Osteoblast (primary cell): ENCODE data around the gene DHFR. TPM values are rescaled to one million over a fixed set of nuclear protein-coding genes. Genes with fewer than 3 reads are reported as not detected.

Experiments
- DNase-seq: peaks from one replicate; pipeline ENCODE4 v3.0.0; 2011; ENCODE audit warnings: low spot score, mixed read lengths; ENCODE audit not compliant: insufficient read length; ENCODE audit errors: missing footprints
- H2AFZ ChIP-seq: 2 replicates; pipeline ENCODE4 v1.6.0; 2011; ENCODE audit warnings: mild to moderate bottlenecking, low read length
- H3K27ac ChIP-seq: 2 replicates; pipeline ENCODE4 v1.5.1; 2011; ENCODE audit warnings: mild to moderate bottlenecking, low read depth, low read length, moderate library complexity
- H3K27me3 ChIP-seq: 2 replicates; pipeline ENCODE4 v1.6.0; 2012; ENCODE audit warnings: mild to moderate bottlenecking, control low read depth, inconsistent platforms, low read length, moderate library complexity; ENCODE audit not compliant: insufficient read depth
- H3K36me3 ChIP-seq: 2 replicates; pipeline ENCODE4 v1.5.1; 2011; ENCODE audit warnings: mild to moderate bottlenecking, low read length, control low read depth, moderate library complexity; ENCODE audit not compliant: insufficient read depth
- H3K4me1 ChIP-seq: 2 replicates; pipeline ENCODE4 v1.5.1; 2011; ENCODE audit warnings: mild to moderate bottlenecking, low read length, control low read depth, moderate library complexity; ENCODE audit not compliant: insufficient read depth
- H3K4me2 ChIP-seq: 2 replicates; pipeline ENCODE4 v1.6.0; 2011; ENCODE audit warnings: mild to moderate bottlenecking, low read length; ENCODE audit not compliant: insufficient read depth
- H3K4me3 ChIP-seq: fragments of 200-600 bp; sonication (generic); 3 replicates; pipeline ENCODE4 v1.5.1; 2012; ENCODE audit warnings: mild to moderate bottlenecking, low read length, inconsistent platforms; ENCODE audit not compliant: insufficient read depth
- H3K79me2 ChIP-seq: 2 replicates; pipeline ENCODE4 v1.6.0; 2012; ENCODE audit warnings: mild to moderate bottlenecking, low read length, control low read depth, inconsistent platforms; ENCODE audit not compliant: insufficient read depth
- H3K9me3 ChIP-seq: 2 replicates; pipeline ENCODE4 v1.5.1; 2011; ENCODE audit warnings: low read depth, low read length, control low read depth
- H4K20me1 ChIP-seq: 2 replicates; pipeline ENCODE4 v1.6.0; 2012; ENCODE audit warnings: mild to moderate bottlenecking, low read length, control low read depth; ENCODE audit not compliant: insufficient read depth
- total RNA-seq: library from RNA; depleted of rRNA; stranded (reverse); fragments of >200 nt; gene quantifications from 2 replicates; pipeline ENCODE4 v1.2.3, GENCODE V29; 2012
- TF ChIP-seq, protein P1 (sequence below): IDR thresholded peaks from 2 replicates; pipeline ENCODE4 v1.5.1; 2011; ENCODE audit warnings: mild to moderate bottlenecking, low read depth, low read length, moderate library complexity; ENCODE audit errors: extremely low read depth

Gene DHFR
- total RNA-seq, 1 donor = 15.2 TPM

DNA sequence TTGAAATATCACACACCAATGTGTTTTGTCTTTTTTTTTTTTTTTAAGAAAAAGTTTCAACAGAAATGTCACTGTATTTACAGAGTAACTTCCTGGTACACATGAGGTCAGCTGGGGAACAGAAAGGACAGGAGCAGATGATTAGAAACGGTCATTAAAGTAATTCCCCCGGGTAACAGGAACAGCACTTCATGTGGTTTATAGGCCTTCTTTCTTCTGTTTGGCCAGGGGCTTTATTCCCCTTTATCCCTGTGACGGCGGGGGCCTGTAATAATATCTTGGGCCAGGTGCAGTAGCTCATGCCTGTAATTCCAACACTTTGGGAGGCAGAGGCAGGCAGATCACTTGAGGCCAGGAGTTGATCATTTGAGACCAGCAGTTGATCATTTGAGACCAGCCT is 30.8 kb downstream of the DHFR start:
- H3K79me2 ChIP-seq = no peaks in the 10 kb centered on the region
- H2AFZ ChIP-seq = no peak overlapping the region
- no peak overlapping the region for H3K4me3 ChIP-seq
- no peaks in the 10 kb centered on the region for H3K9me3 ChIP-seq
- TF ChIP-seq, protein P1, sequence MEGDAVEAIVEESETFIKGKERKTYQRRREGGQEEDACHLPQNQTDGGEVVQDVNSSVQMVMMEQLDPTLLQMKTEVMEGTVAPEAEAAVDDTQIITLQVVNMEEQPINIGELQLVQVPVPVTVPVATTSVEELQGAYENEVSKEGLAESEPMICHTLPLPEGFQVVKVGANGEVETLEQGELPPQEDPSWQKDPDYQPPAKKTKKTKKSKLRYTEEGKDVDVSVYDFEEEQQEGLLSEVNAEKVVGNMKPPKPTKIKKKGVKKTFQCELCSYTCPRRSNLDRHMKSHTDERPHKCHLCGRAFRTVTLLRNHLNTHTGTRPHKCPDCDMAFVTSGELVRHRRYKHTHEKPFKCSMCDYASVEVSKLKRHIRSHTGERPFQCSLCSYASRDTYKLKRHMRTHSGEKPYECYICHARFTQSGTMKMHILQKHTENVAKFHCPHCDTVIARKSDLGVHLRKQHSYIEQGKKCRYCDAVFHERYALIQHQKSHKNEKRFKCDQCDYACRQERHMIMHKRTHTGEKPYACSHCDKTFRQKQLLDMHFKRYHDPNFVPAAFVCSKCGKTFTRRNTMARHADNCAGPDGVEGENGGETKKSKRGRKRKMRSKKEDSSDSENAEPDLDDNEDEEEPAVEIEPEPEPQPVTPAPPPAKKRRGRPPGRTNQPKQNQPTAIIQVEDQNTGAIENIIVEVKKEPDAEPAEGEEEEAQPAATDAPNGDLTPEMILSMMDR = no peak
- no peaks in the 10 kb centered on the region for H3K27me3 ChIP-seq
- no peaks in the 10 kb centered on the region for H4K20me1 ChIP-seq
- no peaks in the 10 kb centered on the region for H3K36me3 ChIP-seq
- H3K4me1 ChIP-seq = no peaks in the 10 kb centered on the region
- DNase-seq = no peak
- no peak overlapping the region for H3K27ac ChIP-seq
- no peak overlapping the region for H3K4me2 ChIP-seq

DNA sequence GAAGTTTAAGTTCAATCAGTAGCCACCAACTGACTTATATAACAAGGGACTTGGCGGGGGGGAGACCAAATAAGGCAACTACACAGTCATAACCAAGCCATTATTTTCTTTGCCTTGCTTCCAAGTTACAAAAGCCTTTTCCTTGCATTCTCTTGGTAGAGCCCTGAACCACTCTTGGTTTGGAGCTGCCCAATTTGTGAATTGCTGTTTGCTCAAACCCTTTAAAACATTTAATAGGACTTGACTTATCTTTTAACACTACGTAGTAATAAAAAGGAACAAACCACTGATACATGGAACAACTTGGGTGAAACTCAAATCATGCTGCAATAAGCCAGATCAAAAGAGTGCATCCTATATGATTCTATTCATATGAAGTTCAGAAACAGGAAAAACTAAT is 32.0 kb downstream of the DHFR start:
- Histone ChIP-seq H4K20me1 (no peaks in the 10 kb centered on the region), H3K36me3 (no peaks in the 10 kb centered on the region), H3K4me1 (no peaks in the 10 kb centered on the region), H3K9me3 (no peaks in the 10 kb centered on the region), H3K4me3 (no peak overlapping the region), H3K79me2 (no peaks in the 10 kb centered on the region), H3K4me2 (no peak overlapping the region), H3K27ac (no peak overlapping the region), H2AFZ (no peak overlapping the region), H3K27me3 (no peaks in the 10 kb centered on the region)
- DNase-seq = no peak
- TF ChIP-seq, protein P1 = no peak

DNA sequence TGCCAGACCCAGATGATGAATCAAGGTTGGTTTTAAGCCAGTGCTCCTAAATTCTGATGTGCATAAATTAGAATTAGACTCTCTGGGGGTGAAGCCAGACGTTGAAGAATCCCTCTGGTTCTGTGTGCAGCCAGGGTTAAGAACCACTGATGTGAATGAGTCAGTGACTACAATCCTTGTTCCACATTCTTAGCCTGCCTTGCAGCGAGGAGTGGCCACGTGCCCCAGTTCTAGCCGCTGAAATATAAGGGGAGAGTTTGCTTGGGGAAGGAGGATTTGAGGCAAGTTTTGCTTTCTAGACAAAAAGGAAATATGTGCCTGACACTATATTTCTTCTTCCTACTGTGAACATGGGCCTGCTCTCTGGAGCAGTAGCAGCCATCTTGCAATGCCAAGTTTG is 34.6 kb downstream of the DHFR start:
- H3K4me2 ChIP-seq = no peak overlapping the region
- peak; percentile 51 for DNase-seq
- H3K36me3 ChIP-seq = no peaks in the 10 kb centered on the region
- H3K4me1 ChIP-seq = no peaks in the 10 kb centered on the region
- H2AFZ ChIP-seq = no peak overlapping the region
- H3K27me3 ChIP-seq = no peaks in the 10 kb centered on the region
- TF ChIP-seq, protein P1 = no peak
- H4K20me1 ChIP-seq = no peaks in the 10 kb centered on the region
- H3K79me2 ChIP-seq = no peaks in the 10 kb centered on the region
- H3K4me3 ChIP-seq = no peak overlapping the region
- H3K27ac ChIP-seq = no peak overlapping the region
- no peaks in the 10 kb centered on the region for H3K9me3 ChIP-seq

DNA sequence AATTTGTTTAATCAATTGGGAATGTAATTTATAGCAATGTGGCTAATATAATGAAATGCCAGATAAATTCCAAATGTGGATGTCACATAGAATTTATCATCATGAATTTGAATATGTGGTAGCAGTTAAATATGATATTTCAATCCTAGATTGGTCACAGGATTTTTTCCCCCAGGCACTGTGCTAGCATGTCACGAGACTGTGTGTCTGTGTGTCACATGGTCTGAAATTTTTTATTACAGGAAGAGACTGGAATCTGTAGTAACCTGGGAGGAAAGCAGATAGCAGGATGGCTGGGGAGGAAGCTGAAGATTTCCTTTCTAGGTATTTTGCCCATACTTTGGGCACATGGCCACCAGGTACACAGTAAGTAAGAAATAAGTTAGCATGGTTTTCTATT is 35.7 kb downstream of the DHFR start:
- Histone ChIP-seq H3K79me2 (no peaks in the 10 kb centered on the region), H2AFZ (no peak overlapping the region), H3K9me3 (no peaks in the 10 kb centered on the region), H3K36me3 (no peaks in the 10 kb centered on the region), H4K20me1 (no peaks in the 10 kb centered on the region), H3K4me2 (no peak overlapping the region), H3K27me3 (no peaks in the 10 kb centered on the region), H3K27ac (no peak overlapping the region), H3K4me3 (no peak overlapping the region), H3K4me1 (no peaks in the 10 kb centered on the region)
- TF ChIP-seq, protein P1 = no peak
- no peak for DNase-seq
